WTC11 (cell line): ENCODE measurements around the gene PTPRK.

ENCODE experiments used
- CREM ChIP-seq: sonication (generic); formaldehyde crosslinking; IDR thresholded peaks from 2 replicates; pipeline ENCODE4 v1.8.1; 2022; ENCODE audit warnings: mild to moderate bottlenecking, missing genetic modification reagents, moderate library complexity
- ESRRA ChIP-seq: sonication (generic); formaldehyde crosslinking; IDR thresholded peaks from 2 replicates; pipeline ENCODE4 v1.8.1; 2022; ENCODE audit warnings: mild to moderate bottlenecking, missing genetic modification reagents, borderline replicate concordance
- JUN ChIP-seq: sonication (generic); formaldehyde crosslinking; IDR thresholded peaks from 2 replicates; pipeline ENCODE4 v1.8.0; 2023; ENCODE audit warnings: mild to moderate bottlenecking, missing genetic modification reagents
- SP1 ChIP-seq: sonication (generic); formaldehyde crosslinking; conservative IDR thresholded peaks from 2 replicates; pipeline ENCODE4 v1.8.1; 2022; ENCODE audit warnings: missing genetic modification reagents
- TCF7 ChIP-seq: sonication (generic); formaldehyde crosslinking; IDR thresholded peaks from 2 replicates; pipeline ENCODE4 v1.8.0; 2022; ENCODE audit warnings: mild to moderate bottlenecking, low read depth, missing genetic modification reagents, moderate library complexity
- ZNF138 ChIP-seq: sonication (generic); formaldehyde crosslinking; conservative IDR thresholded peaks from 2 replicates; pipeline ENCODE4 v1.8.1; 2022; ENCODE audit warnings: mild to moderate bottlenecking, moderate library complexity, missing genetic modification reagents
- ZNF317 ChIP-seq: sonication (generic); formaldehyde crosslinking; IDR thresholded peaks from 2 replicates; pipeline ENCODE4 v1.8.1; 2023; ENCODE audit warnings: low read depth, mild to moderate bottlenecking, moderate library complexity, missing genetic modification reagents, borderline replicate concordance
- TF ChIP-seq, protein P1 (sequence below): fragments of 200-600 bp; IDR thresholded peaks from 2 replicates; pipeline ENCODE4 v1.8.0; 2022; ENCODE audit warnings: antibody characterized with exemption
- TF ChIP-seq, protein P2 (sequence below): sonication (generic); formaldehyde crosslinking; IDR thresholded peaks from 2 replicates; pipeline ENCODE4 v1.8.0; 2023; ENCODE audit warnings: mild to moderate bottlenecking, missing genetic modification reagents
- TF ChIP-seq, protein P3 (sequence below): sonication (generic); formaldehyde crosslinking; IDR thresholded peaks from 2 replicates; pipeline ENCODE4 v1.8.1; 2023; ENCODE audit warnings: mild to moderate bottlenecking, missing genetic modification reagents, borderline replicate concordance
- TF ChIP-seq, protein P4 (sequence below): sonication (generic); formaldehyde crosslinking; conservative IDR thresholded peaks from 2 replicates; pipeline ENCODE4 v1.8.1; 2022; ENCODE audit warnings: mild to moderate bottlenecking, missing genetic modification reagents
- TF ChIP-seq, protein P5 (sequence below): sonication (generic); formaldehyde crosslinking; IDR thresholded peaks from 2 replicates; pipeline ENCODE4 v1.8.0; 2022; ENCODE audit warnings: mild to moderate bottlenecking, missing genetic modification reagents
- TF ChIP-seq, protein P6 (sequence below): sonication (generic); formaldehyde crosslinking; IDR thresholded peaks from 2 replicates; pipeline ENCODE4 v1.8.1; 2022; ENCODE audit warnings: low read depth, missing genetic modification reagents, borderline replicate concordance

DNA sequence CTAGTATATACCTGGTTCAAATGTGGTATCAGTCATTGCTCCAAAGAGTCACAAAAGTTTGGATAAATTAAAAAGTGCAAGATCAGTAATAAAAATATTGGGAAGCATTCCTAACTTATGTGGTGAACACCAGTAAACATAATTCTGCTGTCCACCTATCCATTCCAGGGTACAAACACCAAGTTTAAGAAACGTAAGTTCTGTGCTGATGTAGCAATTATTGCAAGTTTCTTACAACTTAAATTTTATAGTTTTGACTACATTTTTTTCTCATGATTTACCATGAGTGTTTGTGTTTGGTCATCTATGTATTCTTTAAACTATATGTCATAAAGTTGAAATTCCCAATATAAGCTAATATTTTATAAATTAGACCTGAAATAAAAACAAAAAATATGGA is 364.6 kb downstream of the PTPRK start:
- TF ChIP-seq CREM, result no peak
- TF ChIP-seq, protein P1, sequence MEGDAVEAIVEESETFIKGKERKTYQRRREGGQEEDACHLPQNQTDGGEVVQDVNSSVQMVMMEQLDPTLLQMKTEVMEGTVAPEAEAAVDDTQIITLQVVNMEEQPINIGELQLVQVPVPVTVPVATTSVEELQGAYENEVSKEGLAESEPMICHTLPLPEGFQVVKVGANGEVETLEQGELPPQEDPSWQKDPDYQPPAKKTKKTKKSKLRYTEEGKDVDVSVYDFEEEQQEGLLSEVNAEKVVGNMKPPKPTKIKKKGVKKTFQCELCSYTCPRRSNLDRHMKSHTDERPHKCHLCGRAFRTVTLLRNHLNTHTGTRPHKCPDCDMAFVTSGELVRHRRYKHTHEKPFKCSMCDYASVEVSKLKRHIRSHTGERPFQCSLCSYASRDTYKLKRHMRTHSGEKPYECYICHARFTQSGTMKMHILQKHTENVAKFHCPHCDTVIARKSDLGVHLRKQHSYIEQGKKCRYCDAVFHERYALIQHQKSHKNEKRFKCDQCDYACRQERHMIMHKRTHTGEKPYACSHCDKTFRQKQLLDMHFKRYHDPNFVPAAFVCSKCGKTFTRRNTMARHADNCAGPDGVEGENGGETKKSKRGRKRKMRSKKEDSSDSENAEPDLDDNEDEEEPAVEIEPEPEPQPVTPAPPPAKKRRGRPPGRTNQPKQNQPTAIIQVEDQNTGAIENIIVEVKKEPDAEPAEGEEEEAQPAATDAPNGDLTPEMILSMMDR, result no peak
- TF ChIP-seq SP1 (CRISPR knock-in tag), result no peak
- TF ChIP-seq, protein P2, sequence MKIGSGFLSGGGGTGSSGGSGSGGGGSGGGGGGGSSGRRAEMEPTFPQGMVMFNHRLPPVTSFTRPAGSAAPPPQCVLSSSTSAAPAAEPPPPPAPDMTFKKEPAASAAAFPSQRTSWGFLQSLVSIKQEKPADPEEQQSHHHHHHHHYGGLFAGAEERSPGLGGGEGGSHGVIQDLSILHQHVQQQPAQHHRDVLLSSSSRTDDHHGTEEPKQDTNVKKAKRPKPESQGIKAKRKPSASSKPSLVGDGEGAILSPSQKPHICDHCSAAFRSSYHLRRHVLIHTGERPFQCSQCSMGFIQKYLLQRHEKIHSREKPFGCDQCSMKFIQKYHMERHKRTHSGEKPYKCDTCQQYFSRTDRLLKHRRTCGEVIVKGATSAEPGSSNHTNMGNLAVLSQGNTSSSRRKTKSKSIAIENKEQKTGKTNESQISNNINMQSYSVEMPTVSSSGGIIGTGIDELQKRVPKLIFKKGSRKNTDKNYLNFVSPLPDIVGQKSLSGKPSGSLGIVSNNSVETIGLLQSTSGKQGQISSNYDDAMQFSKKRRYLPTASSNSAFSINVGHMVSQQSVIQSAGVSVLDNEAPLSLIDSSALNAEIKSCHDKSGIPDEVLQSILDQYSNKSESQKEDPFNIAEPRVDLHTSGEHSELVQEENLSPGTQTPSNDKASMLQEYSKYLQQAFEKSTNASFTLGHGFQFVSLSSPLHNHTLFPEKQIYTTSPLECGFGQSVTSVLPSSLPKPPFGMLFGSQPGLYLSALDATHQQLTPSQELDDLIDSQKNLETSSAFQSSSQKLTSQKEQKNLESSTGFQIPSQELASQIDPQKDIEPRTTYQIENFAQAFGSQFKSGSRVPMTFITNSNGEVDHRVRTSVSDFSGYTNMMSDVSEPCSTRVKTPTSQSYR (CRISPR knock-in tag), result no peak
- no peak for TF ChIP-seq TCF7 (CRISPR knock-in tag)
- TF ChIP-seq ESRRA (CRISPR knock-in tag), result no peak
- TF ChIP-seq ZNF317 (CRISPR knock-in tag), result no peak
- TF ChIP-seq, protein P3, sequence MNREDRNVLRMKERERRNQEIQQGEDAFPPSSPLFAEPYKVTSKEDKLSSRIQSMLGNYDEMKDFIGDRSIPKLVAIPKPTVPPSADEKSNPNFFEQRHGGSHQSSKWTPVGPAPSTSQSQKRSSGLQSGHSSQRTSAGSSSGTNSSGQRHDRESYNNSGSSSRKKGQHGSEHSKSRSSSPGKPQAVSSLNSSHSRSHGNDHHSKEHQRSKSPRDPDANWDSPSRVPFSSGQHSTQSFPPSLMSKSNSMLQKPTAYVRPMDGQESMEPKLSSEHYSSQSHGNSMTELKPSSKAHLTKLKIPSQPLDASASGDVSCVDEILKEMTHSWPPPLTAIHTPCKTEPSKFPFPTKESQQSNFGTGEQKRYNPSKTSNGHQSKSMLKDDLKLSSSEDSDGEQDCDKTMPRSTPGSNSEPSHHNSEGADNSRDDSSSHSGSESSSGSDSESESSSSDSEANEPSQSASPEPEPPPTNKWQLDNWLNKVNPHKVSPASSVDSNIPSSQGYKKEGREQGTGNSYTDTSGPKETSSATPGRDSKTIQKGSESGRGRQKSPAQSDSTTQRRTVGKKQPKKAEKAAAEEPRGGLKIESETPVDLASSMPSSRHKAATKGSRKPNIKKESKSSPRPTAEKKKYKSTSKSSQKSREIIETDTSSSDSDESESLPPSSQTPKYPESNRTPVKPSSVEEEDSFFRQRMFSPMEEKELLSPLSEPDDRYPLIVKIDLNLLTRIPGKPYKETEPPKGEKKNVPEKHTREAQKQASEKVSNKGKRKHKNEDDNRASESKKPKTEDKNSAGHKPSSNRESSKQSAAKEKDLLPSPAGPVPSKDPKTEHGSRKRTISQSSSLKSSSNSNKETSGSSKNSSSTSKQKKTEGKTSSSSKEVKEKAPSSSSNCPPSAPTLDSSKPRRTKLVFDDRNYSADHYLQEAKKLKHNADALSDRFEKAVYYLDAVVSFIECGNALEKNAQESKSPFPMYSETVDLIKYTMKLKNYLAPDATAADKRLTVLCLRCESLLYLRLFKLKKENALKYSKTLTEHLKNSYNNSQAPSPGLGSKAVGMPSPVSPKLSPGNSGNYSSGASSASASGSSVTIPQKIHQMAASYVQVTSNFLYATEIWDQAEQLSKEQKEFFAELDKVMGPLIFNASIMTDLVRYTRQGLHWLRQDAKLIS (CRISPR knock-in tag), result no peak
- no peak for TF ChIP-seq JUN (CRISPR knock-in tag)
- TF ChIP-seq, protein P4, sequence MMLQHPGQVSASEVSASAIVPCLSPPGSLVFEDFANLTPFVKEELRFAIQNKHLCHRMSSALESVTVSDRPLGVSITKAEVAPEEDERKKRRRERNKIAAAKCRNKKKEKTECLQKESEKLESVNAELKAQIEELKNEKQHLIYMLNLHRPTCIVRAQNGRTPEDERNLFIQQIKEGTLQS (CRISPR knock-in tag), result no peak
- TF ChIP-seq, protein P5, sequence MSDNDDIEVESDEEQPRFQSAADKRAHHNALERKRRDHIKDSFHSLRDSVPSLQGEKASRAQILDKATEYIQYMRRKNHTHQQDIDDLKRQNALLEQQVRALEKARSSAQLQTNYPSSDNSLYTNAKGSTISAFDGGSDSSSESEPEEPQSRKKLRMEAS, result no peak
- TF ChIP-seq, protein P6, sequence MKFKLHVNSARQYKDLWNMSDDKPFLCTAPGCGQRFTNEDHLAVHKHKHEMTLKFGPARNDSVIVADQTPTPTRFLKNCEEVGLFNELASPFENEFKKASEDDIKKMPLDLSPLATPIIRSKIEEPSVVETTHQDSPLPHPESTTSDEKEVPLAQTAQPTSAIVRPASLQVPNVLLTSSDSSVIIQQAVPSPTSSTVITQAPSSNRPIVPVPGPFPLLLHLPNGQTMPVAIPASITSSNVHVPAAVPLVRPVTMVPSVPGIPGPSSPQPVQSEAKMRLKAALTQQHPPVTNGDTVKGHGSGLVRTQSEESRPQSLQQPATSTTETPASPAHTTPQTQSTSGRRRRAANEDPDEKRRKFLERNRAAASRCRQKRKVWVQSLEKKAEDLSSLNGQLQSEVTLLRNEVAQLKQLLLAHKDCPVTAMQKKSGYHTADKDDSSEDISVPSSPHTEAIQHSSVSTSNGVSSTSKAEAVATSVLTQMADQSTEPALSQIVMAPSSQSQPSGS, result no peak
- no peak for TF ChIP-seq ZNF138 (CRISPR knock-in tag)
